Tongue (tissue), 2 donors: Measurements from ENCODE around the gene TMEM185A. TPM values are rescaled to one million over a fixed set of nuclear protein-coding genes. Genes with fewer than 3 reads are reported as not detected.
"Not testable (repeated sequence)": the region's sequence is repeated elsewhere in the genome, so short reads cannot be mapped to it uniquely, and the experiment has no call there.

ENCODE experiments used
- DNase-seq: peaks from one replicate; pipeline ENCODE4 v3.0.0-alpha.2; 2015
- total RNA-seq: library from RNA; depleted of rRNA; stranded (reverse); fragments of >200 nt; gene quantifications from one replicate; pipeline ENCODE4 v1.2.3, GENCODE V29; 2014

Gene TMEM185A
- total RNA-seq, 1 donor from 2014 or later: 30.5 TPM

- DNase-seq: not testable (repeated sequence)
Measured at GRCh38 chrX:149551245-149551938, 80.2 kb downstream of the TMEM185A start.

- DNase-seq: not testable (repeated sequence)
Measured at GRCh38 chrX:149550454-149550853, 81.1 kb downstream of the TMEM185A start.

GRCh38 chrX:149549701-149550100 is 81.9 kb downstream of the TMEM185A start, which contains the start of gene HSFX3:
Gene HSFX3 (minus strand): TSS chrX:149549924. CDS start chrX:149549852, 72 bp downstream.
- not testable (repeated sequence) for DNase-seq

GRCh38 chrX:149547782-149548181 is 83.8 kb downstream of the TMEM185A start:
- not testable (repeated sequence) for DNase-seq

- DNase-seq: not testable (repeated sequence)
Measured at GRCh38 chrX:149546962-149547361, 84.6 kb downstream of the TMEM185A start.

Other genes starting within 250 kb of the TMEM185A start
- gene IDS, start 126.5 kb downstream of the TMEM185A start, total RNA-seq: 28.3 TPM
- gene EOLA1, start 90.8 kb downstream of the TMEM185A start, total RNA-seq: 19.0 TPM
- gene HSFX3, start 81.9 kb downstream of the TMEM185A start, total RNA-seq: not detected
- not detected for gene MAGEA9B, start 44.3 kb downstream of the TMEM185A start, total RNA-seq
- gene HSFX2, start 36.5 kb downstream of the TMEM185A start, total RNA-seq: not detected
- gene MAGEA11, start 80.3 kb upstream of the TMEM185A start, total RNA-seq: 0.82 TPM
- 2.9 TPM for gene HSFX1, start 142.3 kb upstream of the TMEM185A start, total RNA-seq
- not detected for gene MAGEA9, start 150.1 kb upstream of the TMEM185A start, total RNA-seq
- not detected for gene MAGEA8, start 249.4 kb upstream of the TMEM185A start, total RNA-seq